ENCODE data around the gene BBS2.

The BBS2 gene

DNA sequence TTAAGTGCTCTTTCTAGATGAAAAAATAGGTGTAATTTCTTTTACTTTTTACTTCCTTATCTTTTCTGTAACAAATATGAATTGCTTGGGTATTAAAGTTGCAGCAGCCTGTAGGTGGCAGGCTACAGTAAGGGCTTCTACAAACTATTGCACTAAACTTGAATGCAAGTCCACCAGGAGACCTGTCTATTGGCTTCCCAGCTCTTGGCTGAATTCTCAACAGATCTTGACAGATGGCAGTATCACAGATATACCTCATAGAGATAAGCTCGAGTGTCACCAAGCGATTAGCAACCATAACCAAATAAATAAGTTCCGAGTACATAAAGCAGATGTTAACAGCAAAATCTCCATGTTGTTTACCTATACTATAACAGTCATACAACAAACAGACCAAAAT, 5.9 kb downstream of the BBS2 start:
- Histone ChIP-seq H3K36me3 (ENCODE audit: insufficient read depth, low read length) (peaks cover 28% of the 10 kb centered on the region), H3K27ac (ENCODE audit: low read length) (no peak overlapping the region), H3K9me3 (ENCODE audit: insufficient read depth, low read length, severe bottlenecking) (no peaks in the 10 kb centered on the region), H3K79me2 (ENCODE audit: insufficient read depth, low read length) (peaks cover 3% of the 10 kb centered on the region; the same call in 1 of the 2 replicates), H4K20me1 (ENCODE audit: insufficient read depth, low read length) (0 out of 2 replicates have a peak, but pooled peaks cover 2% of the 10 kb centered on the region), H3K4me1 (ENCODE audit: insufficient read depth, low read length) (peaks cover 10% of the 10 kb centered on the region), H2AFZ (ENCODE audit: low read depth, low read length) (no peak overlapping the region), H3K9ac (ENCODE audit: low read depth, low read length) (no peak overlapping the region), H3K4me2 (ENCODE audit: insufficient read depth, low read length) (no peak overlapping the region), H3K4me3 (ENCODE audit: low read depth in 1 of 2, low read length in 2 of 2) (no peak overlapping the region), H3K27me3 (ENCODE audit: insufficient read depth, low read length, poor library complexity) (no peaks in the 10 kb centered on the region)
- ATAC-seq (ENCODE audit: insufficient read depth, low read depth) = peak; percentile 88
- DNase-seq = peak; percentile 59
- TF ChIP-seq, protein P1, sequence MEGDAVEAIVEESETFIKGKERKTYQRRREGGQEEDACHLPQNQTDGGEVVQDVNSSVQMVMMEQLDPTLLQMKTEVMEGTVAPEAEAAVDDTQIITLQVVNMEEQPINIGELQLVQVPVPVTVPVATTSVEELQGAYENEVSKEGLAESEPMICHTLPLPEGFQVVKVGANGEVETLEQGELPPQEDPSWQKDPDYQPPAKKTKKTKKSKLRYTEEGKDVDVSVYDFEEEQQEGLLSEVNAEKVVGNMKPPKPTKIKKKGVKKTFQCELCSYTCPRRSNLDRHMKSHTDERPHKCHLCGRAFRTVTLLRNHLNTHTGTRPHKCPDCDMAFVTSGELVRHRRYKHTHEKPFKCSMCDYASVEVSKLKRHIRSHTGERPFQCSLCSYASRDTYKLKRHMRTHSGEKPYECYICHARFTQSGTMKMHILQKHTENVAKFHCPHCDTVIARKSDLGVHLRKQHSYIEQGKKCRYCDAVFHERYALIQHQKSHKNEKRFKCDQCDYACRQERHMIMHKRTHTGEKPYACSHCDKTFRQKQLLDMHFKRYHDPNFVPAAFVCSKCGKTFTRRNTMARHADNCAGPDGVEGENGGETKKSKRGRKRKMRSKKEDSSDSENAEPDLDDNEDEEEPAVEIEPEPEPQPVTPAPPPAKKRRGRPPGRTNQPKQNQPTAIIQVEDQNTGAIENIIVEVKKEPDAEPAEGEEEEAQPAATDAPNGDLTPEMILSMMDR (IDR thresholded peaks at IDR 0.05; ENCODE audit: borderline replicate concordance, extremely low read depth, low read length, poor library complexity, severe bottlenecking) = peak; percentile 68
- TF ChIP-seq EZH2 (IDR thresholded peaks at IDR 0.05; ENCODE audit: borderline replicate concordance, low read depth, low read length, severe bottlenecking) = no peak

- DNase-seq (no peak), ATAC-seq (ENCODE audit: insufficient read depth, low read depth) (no peak)
- Histone ChIP-seq H3K4me2 (ENCODE audit: insufficient read depth, low read length) (no peak overlapping the region), H3K4me3 (ENCODE audit: low read depth in 1 of 2, low read length in 2 of 2) (no peak overlapping the region), H3K79me2 (ENCODE audit: insufficient read depth, low read length) (0 out of 2 replicates have a peak, but pooled peaks cover 3% of the 10 kb centered on the region), H3K27ac (ENCODE audit: low read length) (no peak overlapping the region), H3K27me3 (ENCODE audit: insufficient read depth, low read length, poor library complexity) (no peaks in the 10 kb centered on the region), H3K4me1 (ENCODE audit: insufficient read depth, low read length) (peaks cover 1% of the 10 kb centered on the region), H4K20me1 (ENCODE audit: insufficient read depth, low read length) (0 out of 2 replicates have a peak, but pooled peaks cover 2% of the 10 kb centered on the region), H3K36me3 (ENCODE audit: insufficient read depth, low read length) (peaks cover 35% of the 10 kb centered on the region), H3K9ac (ENCODE audit: low read depth, low read length) (no peak overlapping the region), H3K9me3 (ENCODE audit: insufficient read depth, low read length, severe bottlenecking) (no peaks in the 10 kb centered on the region), H2AFZ (ENCODE audit: low read depth, low read length) (no peak overlapping the region)
- no peak for TF ChIP-seq EZH2 (IDR thresholded peaks at IDR 0.05; ENCODE audit: borderline replicate concordance, low read depth, low read length, severe bottlenecking)
- TF ChIP-seq, protein P1 (IDR thresholded peaks at IDR 0.05; ENCODE audit: borderline replicate concordance, extremely low read depth, low read length, poor library complexity, severe bottlenecking) = no peak
Measured at GRCh38 chr16:56513091-56513490, 6.7 kb downstream of the BBS2 start.

DNA sequence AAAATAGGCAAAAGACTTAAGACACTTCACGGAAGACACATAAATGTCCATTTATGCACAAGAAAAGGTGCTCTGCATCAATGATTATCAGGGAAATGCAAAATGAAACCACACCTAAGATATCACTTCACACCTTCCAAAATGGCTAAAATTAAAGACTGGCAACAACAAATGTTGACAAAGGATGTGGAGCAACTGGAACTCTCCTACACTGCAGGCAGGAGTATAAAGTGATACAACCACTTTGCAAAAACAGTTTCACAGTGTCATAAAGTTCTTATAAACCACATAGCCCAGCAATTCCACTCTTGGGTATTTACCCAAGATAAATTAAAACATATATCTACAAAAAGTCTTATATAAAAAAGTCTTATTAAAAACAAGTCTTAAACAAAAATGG, 7.8 kb downstream of the BBS2 start:
- H3K36me3 ChIP-seq (ENCODE audit: insufficient read depth, low read length) = peaks cover 39% of the 10 kb centered on the region
- H3K9me3 ChIP-seq (ENCODE audit: insufficient read depth, low read length, severe bottlenecking) = no peaks in the 10 kb centered on the region
- H2AFZ ChIP-seq (ENCODE audit: low read depth, low read length) = no peak overlapping the region
- no peaks in the 10 kb centered on the region for H3K27me3 ChIP-seq (ENCODE audit: insufficient read depth, low read length, poor library complexity)
- H3K4me3 ChIP-seq (ENCODE audit: low read depth in 1 of 2, low read length in 2 of 2) = no peak overlapping the region
- H3K27ac ChIP-seq (ENCODE audit: low read length) = no peak overlapping the region
- H3K9ac ChIP-seq (ENCODE audit: low read depth, low read length) = no peak overlapping the region
- 0 out of 2 replicates have a peak, but pooled peaks cover 2% of the 10 kb centered on the region for H4K20me1 ChIP-seq (ENCODE audit: insufficient read depth, low read length)
- no peaks in the 10 kb centered on the region for H3K79me2 ChIP-seq (ENCODE audit: insufficient read depth, low read length)
- no peak overlapping the region for H3K4me2 ChIP-seq (ENCODE audit: insufficient read depth, low read length)
- no peaks in the 10 kb centered on the region for H3K4me1 ChIP-seq (ENCODE audit: insufficient read depth, low read length)
- DNase-seq (no peak), ATAC-seq (ENCODE audit: insufficient read depth, low read depth) (no peak)
- TF ChIP-seq, protein P1 (IDR thresholded peaks at IDR 0.05; ENCODE audit: borderline replicate concordance, extremely low read depth, low read length, poor library complexity, severe bottlenecking) = no peak
- TF ChIP-seq EZH2 (IDR thresholded peaks at IDR 0.05; ENCODE audit: borderline replicate concordance, low read depth, low read length, severe bottlenecking) = no peak

DNA sequence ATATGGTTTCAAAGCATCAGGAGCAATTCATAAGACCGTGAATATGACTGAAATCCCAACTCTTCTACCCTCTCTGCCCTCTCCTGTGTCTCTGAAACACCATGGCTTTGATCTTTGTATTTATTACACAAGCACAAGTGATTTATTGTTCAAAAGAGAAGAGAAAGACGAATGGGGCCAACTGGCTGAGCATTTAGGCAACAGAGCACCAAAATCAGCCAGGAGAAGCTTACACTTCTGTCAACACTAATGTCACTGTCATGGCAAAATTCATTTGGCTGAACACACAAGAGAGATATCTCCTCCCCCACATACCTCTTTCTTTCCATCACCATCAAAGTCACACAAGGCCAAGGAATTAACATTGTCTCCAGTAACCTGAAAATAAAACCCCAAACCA, 9.3 kb downstream of the BBS2 start:
- DNase-seq = no peak
- Histone ChIP-seq H3K27me3 (ENCODE audit: insufficient read depth, low read length, poor library complexity) (no peaks in the 10 kb centered on the region), H3K4me1 (ENCODE audit: insufficient read depth, low read length) (no peaks in the 10 kb centered on the region), H3K4me3 (ENCODE audit: low read depth in 1 of 2, low read length in 2 of 2) (no peak overlapping the region), H3K9me3 (ENCODE audit: insufficient read depth, low read length, severe bottlenecking) (no peaks in the 10 kb centered on the region), H3K4me2 (ENCODE audit: insufficient read depth, low read length) (no peak overlapping the region), H3K79me2 (ENCODE audit: insufficient read depth, low read length) (no peaks in the 10 kb centered on the region), H4K20me1 (ENCODE audit: insufficient read depth, low read length) (no peaks in the 10 kb centered on the region), H3K9ac (ENCODE audit: low read depth, low read length) (no peak overlapping the region), H3K36me3 (ENCODE audit: insufficient read depth, low read length) (peaks cover 47% of the 10 kb centered on the region), H2AFZ (ENCODE audit: low read depth, low read length) (no peak overlapping the region), H3K27ac (ENCODE audit: low read length) (no peak overlapping the region)
- ATAC-seq (ENCODE audit: insufficient read depth, low read depth) = no peak
- TF ChIP-seq EZH2 (IDR thresholded peaks at IDR 0.05; ENCODE audit: borderline replicate concordance, low read depth, low read length, severe bottlenecking) = no peak
- TF ChIP-seq, protein P1 (IDR thresholded peaks at IDR 0.05; ENCODE audit: borderline replicate concordance, extremely low read depth, low read length, poor library complexity, severe bottlenecking) = no peak

Data from DND-41 (cell line).